Heart left ventricle (tissue), 16 donors: Measurements from ENCODE around the gene C1QTNF1. TPM values are rescaled to one million over a fixed set of nuclear protein-coding genes. Genes with fewer than 3 reads are reported as not detected.

ENCODE experiments used
- ATAC-seq, 4 donors: fragments of 200-7000 bp; cut with Tn5 transposase; one replicate each; pipeline ENCODE4 v1.9.1; 2020 to 2022; ENCODE audit warnings: moderate library complexity in 4 of 4, mild to moderate bottlenecking in 3 of 4, moderate number of reproducible peaks in 1 of 4
- DNase-seq, 5 donors: peaks; one replicate each; pipeline ENCODE4 v3.0.0-alpha.2; 2020
- H3K27ac ChIP-seq, 12 donors: fragments of 200-600 bp; sonication (generic) in 4 of 12; one replicate each; pipeline versions ENCODE4 v1.5.0 to v1.8.0; 2016 to 2022; ENCODE audit warnings: mild to moderate bottlenecking in 2 of 12
- H3K27me3 ChIP-seq, 9 donors: fragments of 200-600 bp; sonication (generic) in 2 of 9; one replicate each; pipeline versions ENCODE4 v1.5.1 to v1.8.0; 2016 to 2022; ENCODE audit warnings: mild to moderate bottlenecking in 3 of 9
- H3K36me3 ChIP-seq, 9 donors: fragments of 200-600 bp; sonication (generic) in 2 of 9; one replicate each; pipeline versions ENCODE4 v1.5.0 to v1.8.0; 2018 to 2022; ENCODE audit warnings: mild to moderate bottlenecking in 2 of 9
- H3K4me1 ChIP-seq, 12 donors: fragments of 200-600 bp; sonication (generic) in 4 of 12; one replicate each; pipeline versions ENCODE4 v1.5.0 to v1.8.0; 2016 to 2022; ENCODE audit warnings: mild to moderate bottlenecking in 3 of 12
- H3K4me3 ChIP-seq, 12 donors: fragments of 200-600 bp; sonication (generic) in 4 of 12; one replicate each; pipeline versions ENCODE4 v1.5.0 to v1.8.0; 2017 to 2022; ENCODE audit warnings: mild to moderate bottlenecking in 9 of 12, moderate library complexity in 4 of 12
- H3K9me3 ChIP-seq, 12 donors: fragments of 200-600 bp; sonication (generic) in 4 of 12; one replicate each; pipeline versions ENCODE4 v1.5.0 to v1.8.0; 2016 to 2022; ENCODE audit warnings: mild to moderate bottlenecking in 1 of 12
- CTCF ChIP-seq, 12 donors: fragments of 200-600 bp; sonication (generic) in 4 of 12; IDR thresholded peaks; one replicate each; pipeline versions ENCODE4 v1.5.0 to v1.8.0; 2018 to 2022; ENCODE audit warnings: antibody characterized with exemption in 12 of 12, mild to moderate bottlenecking in 5 of 12
- POLR2A ChIP-seq, 2 donors: fragments of 450-650 bp; IDR thresholded peaks; one replicate each; pipeline ENCODE4 v1.6.1; 2017; ENCODE audit warnings: antibody characterized with exemption in 2 of 2, mild to moderate bottlenecking in 2 of 2, moderate library complexity in 2 of 2
- WGBS, 4 donors: extraction: QIAGEN DNeasy Blood & Tissue Kit in 2 of 4; methylation state at CpG; one replicate each; pipeline versions ENCODE4 v1.1.5 to v1.1.7; 2013 to 2018; 5-methylcytosine and 5-hydroxymethylcytosine counted together
- intact Hi-C, 10 donors: fragments of 100-400 bp; cut with DNase I; formaldehyde crosslinking; loops; one replicate each; pipeline versions ENCODE4 v1.11.1 to v1.14.2; 2022
- polyA plus RNA-seq, 2 donors: library from polyadenylated mRNA; stranded (reverse); fragments of 200-250 nt; gene quantifications; one replicate each; pipeline ENCODE4 v1.2.3, GENCODE V29; 2013
- total RNA-seq, 9 donors: library from RNA; depleted of rRNA in 2 of 9; stranded (reverse); fragments of >200 nt in 2 of 9; fragmentation: NEBNext Ultra II Directional in 3 of 9; extraction: Animal tissue kit (Norgen Biotek cat#: 25700) in 3 of 9; gene quantifications; one replicate each; pipeline versions ENCODE4 v1.1.0 to v1.2.4, GENCODE V29; 2016 to 2023
- donor health status: ischemic (EF 13 %, LVEDD 7.1; RV severe dilation, severe dysfunction).
- donor health status: healthy with polysubstance abuse.
- donor health status: DM: no; HTN: yes; CAD: no.
- donor health status: DM: no; HTN: no; CAD: no.
- donor health status: ischemic (EF 25% LVEDD 6.9; RV normal size, moderate dysfunction).
- donor health status: ischemic (EF 25% LVEDD 5.7; RV mildly dilated, moderate dysfunction).
- donor health status: healthy.
- donor health status: DM: yes; HTN: yes; CAD: no.
- donor health status: ischemic (EF 35%, LVEDD 5.7; RV mildly dilated, moderate dysfunction).
- donor health status: nonischemic (EF 11% LVEDD 7.7; RV severe dilation, severe dysfunction).
- donor health status: DM: yes; HTN: yes; CAD: no.
- donor health status: PGD.
- donor health status: ischemic (EF 29% LVEDD 5.4; RV normal size, mild dysfunction).
- donor health status: nonischemic (EF 23%, LVEDD 6.1; RV moderate dilation, normal function).

The C1QTNF1 gene
- total and polyA plus RNA-seq, 11 donors, result 37.0 to 406 (median 85.5) TPM

GRCh38 chr17:79092567-79092966 is 68.6 kb downstream of the C1QTNF1 start:
- Histone ChIP-seq H3K27me3 (peaks cover 4 to 68% (median 36%) of the 10 kb centered on the region in 9 donors), H3K36me3 (no peaks in the 10 kb centered on the region), H3K4me3 (no peak overlapping the region), H3K27ac (no peak overlapping the region), H3K4me1 (peaks cover 0 to 12% (median 1%) of the 10 kb centered on the region in 12 donors), H3K9me3 (no peaks in the 10 kb centered on the region)
- ATAC-seq (no peak), DNase-seq (no peak)
- intact Hi-C loops, result no loop called here
- 60 to 68% (median 66%) methylated on average over 4 of the region's 4 CpGs for WGBS, 4 donors
- TF ChIP-seq POLR2A (IDR thresholded peaks at IDR 0.05) (no peak), CTCF (IDR thresholded peaks at IDR 0.05) (no peak)

- Histone ChIP-seq H3K27ac (no peak overlapping the region), H3K4me1 (peaks cover 0 to 14% (median 1%) of the 10 kb centered on the region in 12 donors), H3K27me3 (peaks cover 4 to 75% (median 43%) of the 10 kb centered on the region in 9 donors), H3K36me3 (no peaks in the 10 kb centered on the region), H3K9me3 (no peaks in the 10 kb centered on the region), H3K4me3 (no peak overlapping the region)
- intact Hi-C loops, result no loop called here
- no peak for TF ChIP-seq POLR2A (IDR thresholded peaks at IDR 0.05)
- TF ChIP-seq CTCF (IDR thresholded peaks at IDR 0.05), result no peak
- ATAC-seq (no peak), DNase-seq (no peak)
- 53 to 59% (median 57%) methylated on average over 8 of the region's 8 CpGs for WGBS, 4 donors
Observed at GRCh38 chr17:79093270-79093669, 69.3 kb downstream of the C1QTNF1 start.

- peaks cover 4 to 85% (median 51%) of the 10 kb centered on the region in 9 donors for H3K27me3 ChIP-seq
- ATAC-seq, result no peak
- H3K9me3 ChIP-seq, result no peaks in the 10 kb centered on the region
- intact Hi-C loops, result no loop called here
- no peak overlapping the region for H3K27ac ChIP-seq
- DNase-seq, result no peak
- no peak overlapping the region for H3K4me3 ChIP-seq
- WGBS, 4 donors, result 83 to 94% (median 84%) methylated on average over 11 to 17 of the region's 17 CpGs
- H3K4me1 ChIP-seq, result peaks cover 0 to 14% (median 1%) of the 10 kb centered on the region in 12 donors
- no peak for TF ChIP-seq POLR2A (IDR thresholded peaks at IDR 0.05)
- TF ChIP-seq CTCF (IDR thresholded peaks at IDR 0.05), result no peak
- H3K36me3 ChIP-seq, result no peaks in the 10 kb centered on the region
Observed at GRCh38 chr17:79094261-79094660, 70.3 kb downstream of the C1QTNF1 start.

GRCh38 chr17:79095345-79096055 is 71.5 kb downstream of the C1QTNF1 start:
- no peak overlapping the region for H3K27ac ChIP-seq
- no peak for DNase-seq
- H3K4me3 ChIP-seq, result no peak overlapping the region
- 85 to 88% (median 87%) methylated on average over 15 of the region's 15 CpGs for WGBS, 4 donors
- no peaks in the 10 kb centered on the region for H3K36me3 ChIP-seq
- intact Hi-C loops, result no loop called here
- H3K9me3 ChIP-seq, result no peaks in the 10 kb centered on the region
- ATAC-seq, result no peak
- peaks cover 4 to 97% (median 62%) of the 10 kb centered on the region in 9 donors for H3K27me3 ChIP-seq
- TF ChIP-seq POLR2A (IDR thresholded peaks at IDR 0.05) (no peak), CTCF (IDR thresholded peaks at IDR 0.05) (no peak)
- peaks cover 0 to 11% (median 0%) of the 10 kb centered on the region in 12 donors for H3K4me1 ChIP-seq
